Fibroblast of pulmonary artery (primary cell): ENCODE data around the gene TFCP2.
"Not testable (repeated sequence)": the region's sequence is repeated elsewhere in the genome, so short reads cannot be mapped to it uniquely, and the experiment has no call there.

ENCODE experiments used
- DNase-seq: peaks from one replicate; pipeline ENCODE4 v3.0.0-alpha.2; 2010; ENCODE audit warnings: low read depth
- H3K4me3 ChIP-seq: replicated peaks from 2 replicates; pipeline ENCODE4 v1.5.1; 2011; ENCODE audit warnings: low read depth, mild to moderate bottlenecking, control low read depth, low read length, moderate library complexity
- CTCF ChIP-seq: IDR thresholded peaks from 2 replicates; pipeline ENCODE4 v1.5.1; 2011; ENCODE audit warnings: mild to moderate bottlenecking, control low read depth, low read length, inconsistent platforms; ENCODE audit errors: missing control alignments

TFCP2 gene

GRCh38 chr12:51085757-51086156, 87.2 kb downstream of the TFCP2 start:
- no peak overlapping the region for H3K4me3 ChIP-seq
- no peak for DNase-seq
- TF ChIP-seq CTCF: no peak

- peak within 1 kb of the TSS; percentile 90 for H3K4me3 ChIP-seq
- peak; percentile 97 for DNase-seq
- TF ChIP-seq CTCF: no peak
These were observed 89.7 kb downstream of the TFCP2 start, which contains the start of gene CSRNP2 for GRCh38 chr12:51083126-51083833. TSS of gene CSRNP2 (minus strand) at chr12:51083596. CDS start at chr12:51076561, 7,035 bp downstream.

GRCh38 chr12:51082561-51083125, 90.3 kb downstream of the TFCP2 start:
- TF ChIP-seq CTCF: no peak
- peak; percentile 42 for DNase-seq
- H3K4me3 ChIP-seq: peak overlapping the region; percentile 90

GRCh38 chr12:51081421-51081820, 91.5 kb downstream of the TFCP2 start:
- no peak for DNase-seq
- no peak for TF ChIP-seq CTCF
- H3K4me3 ChIP-seq: no peak overlapping the region

GRCh38 chr12:51080136-51080535, 92.8 kb downstream of the TFCP2 start:
- no peak for TF ChIP-seq CTCF
- H3K4me3 ChIP-seq: no peak overlapping the region
- no peak for DNase-seq

GRCh38 chr12:51078866-51079265, 94.1 kb downstream of the TFCP2 start:
- DNase-seq, H3K4me3 ChIP-seq: not testable (repeated sequence)

- not testable (repeated sequence) for DNase-seq, H3K4me3 ChIP-seq
These were observed 94.6 kb downstream of the TFCP2 start for GRCh38 chr12:51078346-51078745.

- DNase-seq: no peak
- H3K4me3 ChIP-seq: no peak overlapping the region
- no peak for TF ChIP-seq CTCF
These were observed 95.0 kb downstream of the TFCP2 start for GRCh38 chr12:51077930-51078329.
